Activated naive CD4-positive, alpha-beta T cell treated with anti-CD3 and anti-CD28 coated beads, Interleukin-2, amount 50 U/mL, for 24 hours (primary cell): ENCODE data around the gene PPARG.
"Not testable (repeated sequence)": the region's sequence is repeated elsewhere in the genome, so short reads cannot be mapped to it uniquely, and the experiment has no call there.

Experiments
- H3K27ac Mint-ChIP-seq: one replicate; pipeline ENCODE4 v1.8.0; 2021; ENCODE audit warnings: mild to moderate bottlenecking, mixed read lengths
- H3K27me3 Mint-ChIP-seq: one replicate; pipeline ENCODE4 v1.8.0; 2021; ENCODE audit warnings: mixed read lengths
- H3K36me3 Mint-ChIP-seq: one replicate; pipeline ENCODE4 v1.8.0; 2021; ENCODE audit warnings: mixed read lengths
- H3K4me1 Mint-ChIP-seq: one replicate; pipeline ENCODE4 v1.8.0; 2021; ENCODE audit warnings: mixed read lengths
- H3K4me3 Mint-ChIP-seq: one replicate; pipeline ENCODE4 v1.8.0; 2021; ENCODE audit warnings: mild to moderate bottlenecking, mixed read lengths
- H3K9me3 Mint-ChIP-seq: one replicate; pipeline ENCODE4 v1.8.0; 2021; ENCODE audit warnings: mixed read lengths

The PPARG gene

DNA sequence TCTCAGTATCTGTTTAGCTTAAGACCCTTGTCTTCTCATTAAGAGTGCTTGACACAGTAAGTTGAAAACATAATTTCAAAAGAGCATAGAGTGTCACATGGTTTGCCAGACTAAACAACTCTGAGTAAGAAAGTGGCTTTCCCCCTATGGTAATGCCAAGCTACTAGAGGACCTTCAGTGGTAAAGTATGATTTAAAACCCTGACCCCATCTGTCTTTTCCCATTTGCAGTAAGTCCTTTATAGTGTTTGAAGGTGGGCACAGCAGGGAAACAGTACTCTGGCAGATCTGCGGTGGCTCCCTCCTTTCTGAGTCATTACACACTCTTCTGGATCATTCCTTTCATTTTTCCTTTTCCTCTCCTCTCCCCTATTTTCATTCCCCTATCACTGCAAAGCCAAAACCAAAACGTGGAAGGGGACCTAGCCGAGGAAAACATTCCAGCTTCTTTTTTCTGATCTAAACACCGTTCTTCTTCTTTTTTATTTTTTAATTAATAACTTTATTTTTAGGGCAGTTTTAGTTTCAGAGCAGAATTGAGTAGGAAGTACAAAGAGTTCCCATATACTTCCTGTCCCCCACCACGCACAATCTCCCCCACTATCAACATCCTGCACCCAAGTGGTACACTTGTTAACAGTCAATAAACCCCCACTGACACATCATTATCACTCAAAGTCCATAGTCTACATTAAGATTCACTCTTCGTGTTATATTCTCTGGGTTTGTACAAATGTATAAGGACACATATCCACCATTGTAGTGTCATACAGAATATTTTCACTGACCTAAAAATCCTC lies 74.7 kb downstream of the PPARG start:
- no peaks in the 10 kb centered on the region for H3K36me3 Mint-ChIP-seq
- H3K27me3 Mint-ChIP-seq = peaks cover 2% of the 10 kb centered on the region
- no peaks in the 10 kb centered on the region for H3K9me3 Mint-ChIP-seq
- no peak overlapping the region for H3K27ac Mint-ChIP-seq
- no peak overlapping the region for H3K4me3 Mint-ChIP-seq
- peaks cover 9% of the 10 kb centered on the region for H3K4me1 Mint-ChIP-seq

- H3K9me3 Mint-ChIP-seq = no peaks in the 10 kb centered on the region
- peaks cover 9% of the 10 kb centered on the region for H3K4me1 Mint-ChIP-seq
- H3K27me3 Mint-ChIP-seq = peaks cover 3% of the 10 kb centered on the region
- H3K27ac Mint-ChIP-seq = no peak overlapping the region
- H3K4me3 Mint-ChIP-seq = no peak overlapping the region
- H3K36me3 Mint-ChIP-seq = no peaks in the 10 kb centered on the region
These were observed 78.5 kb downstream of the PPARG start for GRCh38 chr3:12367346-12367745.

DNA sequence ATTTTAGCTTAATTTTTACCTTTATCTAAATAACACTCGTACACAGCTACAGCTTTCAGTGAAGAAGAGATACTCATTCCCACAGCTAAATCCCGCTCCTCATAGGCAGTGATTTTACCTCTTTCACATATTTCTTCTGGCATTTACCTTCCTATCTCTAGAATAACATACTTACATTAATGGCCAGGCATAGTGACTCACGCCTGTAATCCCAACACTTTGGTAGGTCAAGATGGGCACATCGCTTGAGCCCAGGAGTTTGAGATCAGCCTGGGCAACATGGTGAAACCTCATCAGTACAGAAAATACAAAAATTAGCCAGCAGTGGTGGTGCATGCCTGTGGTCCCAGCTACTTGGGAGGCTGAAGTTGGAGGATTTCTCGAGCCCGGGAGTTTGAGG lies 80.2 kb downstream of the PPARG start:
- Mint-ChIP-seq H3K36me3 (no peaks in the 10 kb centered on the region), H3K27me3 (peaks cover 15% of the 10 kb centered on the region), H3K27ac (no peak overlapping the region), H3K4me1 (peaks cover 3% of the 10 kb centered on the region), H3K4me3 (no peak overlapping the region), H3K9me3 (no peaks in the 10 kb centered on the region)

DNA sequence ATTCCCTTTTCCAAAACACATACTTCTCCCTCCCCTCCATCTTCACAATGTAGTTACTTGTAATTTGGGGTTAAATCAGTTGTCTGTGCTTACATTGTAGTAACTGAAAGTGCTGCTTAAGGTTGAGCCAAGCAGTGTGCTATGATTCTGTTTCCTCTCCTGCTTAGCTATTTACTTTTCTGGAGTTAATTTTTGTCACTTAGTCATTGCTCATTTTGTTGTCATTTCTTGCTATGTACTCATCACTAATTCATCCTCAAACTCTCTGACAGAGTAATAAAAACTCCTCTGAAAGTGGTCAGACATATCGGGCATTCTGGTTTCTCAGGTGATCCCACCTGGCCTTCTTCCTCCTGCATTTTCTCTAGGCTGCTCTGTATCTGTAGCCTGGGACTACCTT lies 80.7 kb downstream of the PPARG start:
- no peak overlapping the region for H3K27ac Mint-ChIP-seq
- no peak overlapping the region for H3K4me3 Mint-ChIP-seq
- no peaks in the 10 kb centered on the region for H3K9me3 Mint-ChIP-seq
- H3K27me3 Mint-ChIP-seq = peaks cover 15% of the 10 kb centered on the region
- H3K4me1 Mint-ChIP-seq = no peaks in the 10 kb centered on the region
- H3K36me3 Mint-ChIP-seq = no peaks in the 10 kb centered on the region

DNA sequence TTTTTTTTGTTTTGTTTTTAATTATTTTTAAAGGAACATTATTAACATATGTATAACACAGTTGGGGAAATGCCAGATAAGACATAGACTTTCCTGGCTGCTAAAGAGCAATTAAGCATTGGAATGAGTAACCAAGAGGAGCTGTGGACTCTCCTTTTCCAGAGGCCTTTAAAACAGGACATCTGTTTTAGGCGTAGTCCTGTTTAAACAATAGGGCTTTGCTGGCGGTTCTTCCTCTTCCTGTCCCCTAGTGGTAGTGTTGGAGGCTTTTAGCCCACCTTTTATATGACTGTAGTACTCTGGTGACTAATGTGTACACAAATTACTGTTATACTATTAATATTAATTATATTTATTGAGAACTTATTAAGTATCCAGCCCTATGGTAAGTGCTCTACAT lies 81.9 kb downstream of the PPARG start:
- H3K9me3 Mint-ChIP-seq = no peaks in the 10 kb centered on the region
- no peak overlapping the region for H3K27ac Mint-ChIP-seq
- peaks cover 18% of the 10 kb centered on the region for H3K27me3 Mint-ChIP-seq
- H3K4me1 Mint-ChIP-seq = no peaks in the 10 kb centered on the region
- no peak overlapping the region for H3K4me3 Mint-ChIP-seq
- H3K36me3 Mint-ChIP-seq = no peaks in the 10 kb centered on the region

GRCh38 chr3:12371525-12372140 lies 82.8 kb downstream of the PPARG start:
- Mint-ChIP-seq H3K27ac (no peak overlapping the region), H3K4me1 (no peaks in the 10 kb centered on the region), H3K4me3 (no peak overlapping the region), H3K27me3 (peaks cover 18% of the 10 kb centered on the region), H3K36me3 (no peaks in the 10 kb centered on the region), H3K9me3 (no peaks in the 10 kb centered on the region)

DNA sequence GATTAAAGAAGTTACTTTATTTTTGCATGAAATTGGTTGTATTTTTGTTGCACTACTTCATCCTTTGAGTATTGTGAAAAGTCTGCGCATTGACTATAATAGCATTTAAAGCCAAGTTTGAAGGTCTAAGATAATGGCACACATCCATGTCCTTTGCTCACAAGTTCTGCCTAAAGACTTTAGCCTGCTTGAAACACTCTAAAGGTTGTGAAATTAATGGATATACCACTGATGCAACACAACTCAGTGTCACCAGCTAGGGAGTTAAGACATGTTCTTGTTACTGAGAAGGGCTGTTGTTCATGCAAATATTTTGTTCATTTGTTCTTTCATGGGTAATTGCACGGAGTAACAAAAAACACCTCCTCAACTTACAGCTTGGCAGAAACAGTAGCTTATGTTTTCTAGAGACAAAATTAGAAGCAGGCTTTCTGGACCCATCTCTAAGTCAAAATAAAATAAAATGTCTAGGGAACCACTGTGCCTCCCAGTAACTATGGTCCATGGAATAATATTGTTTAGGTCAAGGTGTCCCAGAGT lies 83.9 kb downstream of the PPARG start:
- peaks cover 20% of the 10 kb centered on the region for H3K27me3 Mint-ChIP-seq
- H3K36me3 Mint-ChIP-seq = no peaks in the 10 kb centered on the region
- H3K9me3 Mint-ChIP-seq = no peaks in the 10 kb centered on the region
- no peak overlapping the region for H3K27ac Mint-ChIP-seq
- H3K4me1 Mint-ChIP-seq = no peaks in the 10 kb centered on the region
- H3K4me3 Mint-ChIP-seq = no peak overlapping the region

GRCh38 chr3:12375572-12375971 lies 86.7 kb downstream of the PPARG start:
- Mint-ChIP-seq H3K27me3 (peaks cover 20% of the 10 kb centered on the region), H3K4me1 (no peaks in the 10 kb centered on the region), H3K27ac (no peak overlapping the region), H3K9me3 (no peaks in the 10 kb centered on the region), H3K4me3 (no peak overlapping the region), H3K36me3 (no peaks in the 10 kb centered on the region)

GRCh38 chr3:12379640-12380429 lies 91.0 kb downstream of the PPARG start:
- no peaks in the 10 kb centered on the region for H3K4me1 Mint-ChIP-seq
- H3K27me3 Mint-ChIP-seq = peaks cover 9% of the 10 kb centered on the region
- no peak overlapping the region for H3K4me3 Mint-ChIP-seq
- no peak overlapping the region for H3K27ac Mint-ChIP-seq
- H3K36me3 Mint-ChIP-seq = no peaks in the 10 kb centered on the region
- no peaks in the 10 kb centered on the region for H3K9me3 Mint-ChIP-seq

GRCh38 chr3:12380461-12380860 lies 91.6 kb downstream of the PPARG start:
- no peaks in the 10 kb centered on the region for H3K9me3 Mint-ChIP-seq
- peaks cover 5% of the 10 kb centered on the region for H3K27me3 Mint-ChIP-seq
- no peak overlapping the region for H3K4me3 Mint-ChIP-seq
- no peak overlapping the region for H3K27ac Mint-ChIP-seq
- no peaks in the 10 kb centered on the region for H3K4me1 Mint-ChIP-seq
- H3K36me3 Mint-ChIP-seq = no peaks in the 10 kb centered on the region

GRCh38 chr3:12381199-12381598 lies 92.3 kb downstream of the PPARG start:
- Mint-ChIP-seq H3K9me3 (no peaks in the 10 kb centered on the region), H3K36me3 (no peaks in the 10 kb centered on the region), H3K4me3 (no peak overlapping the region), H3K27ac (no peak overlapping the region), H3K4me1 (no peaks in the 10 kb centered on the region), H3K27me3 (peaks cover 7% of the 10 kb centered on the region)

- no peak overlapping the region for H3K4me3 Mint-ChIP-seq
- H3K27me3 Mint-ChIP-seq = peaks cover 11% of the 10 kb centered on the region
- no peak overlapping the region for H3K27ac Mint-ChIP-seq
- H3K4me1 Mint-ChIP-seq = no peaks in the 10 kb centered on the region
- H3K36me3 Mint-ChIP-seq = no peaks in the 10 kb centered on the region
- H3K9me3 Mint-ChIP-seq = no peaks in the 10 kb centered on the region
These were observed 94.3 kb downstream of the PPARG start for GRCh38 chr3:12383218-12383617.

- H3K27me3 Mint-ChIP-seq = peaks cover 14% of the 10 kb centered on the region
- H3K9me3 Mint-ChIP-seq = no peaks in the 10 kb centered on the region
- no peaks in the 10 kb centered on the region for H3K36me3 Mint-ChIP-seq
- no peak overlapping the region for H3K4me3 Mint-ChIP-seq
- H3K4me1 Mint-ChIP-seq = no peaks in the 10 kb centered on the region
- H3K27ac Mint-ChIP-seq = no peak overlapping the region
These were observed 95.8 kb downstream of the PPARG start for GRCh38 chr3:12384451-12385233.

DNA sequence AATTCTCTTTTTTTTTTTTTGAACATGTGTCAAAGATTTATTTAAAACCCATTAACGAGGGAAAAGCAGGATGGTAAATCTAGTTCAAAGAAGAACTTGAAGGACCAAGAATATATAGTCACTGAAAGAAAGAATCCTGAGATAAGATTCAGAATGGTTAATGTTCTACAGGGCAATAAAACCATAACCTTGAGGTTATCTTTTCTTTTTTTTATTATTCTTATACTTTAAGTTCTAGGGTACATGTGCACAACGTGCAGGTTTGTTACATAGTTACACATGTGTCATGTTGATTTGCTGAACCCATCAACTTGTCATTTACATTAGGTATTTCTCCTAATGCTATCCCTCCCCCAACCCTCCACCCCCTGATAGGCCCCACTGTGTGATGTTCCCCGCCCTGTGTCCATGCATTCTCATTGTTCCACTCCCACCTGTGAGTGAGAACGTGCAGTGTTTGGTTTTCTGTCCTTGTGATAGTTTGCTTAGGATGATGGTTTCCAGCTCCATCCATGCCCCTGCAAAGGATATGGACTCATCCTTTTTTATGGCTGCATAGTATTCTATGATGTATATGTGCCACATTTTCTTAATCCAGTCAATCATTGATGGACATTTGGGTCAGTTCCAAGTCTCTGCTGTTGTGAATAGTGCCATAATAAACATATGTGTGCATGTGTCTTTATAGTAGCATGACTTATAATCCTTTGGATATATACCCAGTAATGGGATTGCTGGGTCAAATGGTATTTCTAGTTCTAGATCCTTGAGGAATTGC lies 97.8 kb downstream of the PPARG start:
- not testable (repeated sequence) for H3K4me1 Mint-ChIP-seq, H3K9me3 Mint-ChIP-seq, H3K4me3 Mint-ChIP-seq, H3K36me3 Mint-ChIP-seq, H3K27ac Mint-ChIP-seq
- H3K27me3 Mint-ChIP-seq = peaks cover 17% of the 10 kb centered on the region

DNA sequence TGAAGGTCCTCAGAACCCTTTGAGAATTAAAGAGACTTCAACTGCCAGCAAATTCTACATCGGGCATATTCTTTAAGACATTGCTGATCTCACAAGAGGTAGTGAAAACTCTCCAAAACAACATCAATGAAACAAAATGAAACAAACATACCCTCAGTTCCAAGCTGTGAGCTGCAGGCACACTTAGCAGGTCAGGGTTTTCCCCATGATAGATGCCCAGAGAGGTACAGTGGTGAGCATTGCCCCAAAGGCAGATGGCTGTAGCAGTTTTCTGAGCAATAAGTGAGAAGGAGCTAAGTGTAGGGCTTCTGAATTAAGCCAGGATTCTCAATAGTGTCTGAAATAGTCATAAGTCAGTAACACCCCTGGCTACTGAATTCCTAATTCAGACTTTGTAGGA lies 99.3 kb downstream of the PPARG start:
- no peaks in the 10 kb centered on the region for H3K9me3 Mint-ChIP-seq
- no peak overlapping the region for H3K4me3 Mint-ChIP-seq
- no peak overlapping the region for H3K27ac Mint-ChIP-seq
- peaks cover 17% of the 10 kb centered on the region for H3K27me3 Mint-ChIP-seq
- H3K36me3 Mint-ChIP-seq = no peaks in the 10 kb centered on the region
- H3K4me1 Mint-ChIP-seq = no peaks in the 10 kb centered on the region
